GM12878 (cell line): ENCODE data around the gene DNAI4. TPM values are rescaled to one million over a fixed set of nuclear protein-coding genes. Genes with fewer than 3 reads are reported as not detected.

ENCODE experiments used
- ATAC-seq: fragments of 200-7000 bp; cut with Tn5 transposase; 3 replicates; pipeline ENCODE4 v1.9.1; 2020; ENCODE audit warnings: mild to moderate bottlenecking, moderate library complexity
- BruUV-seq: library from RNA; stranded (reverse); fragments of 400-500 nt; replicated peaks from 2 replicates; lab custom pipeline; 2021; lab: Mats Ljungman, UMichigan
- CTCF ChIA-PET: fragments of 300-600 bp; sonication (Branson Sonifier 250); formaldehyde crosslinking; extraction: SDS; loops from one replicate; lab custom pipeline; 2021; ENCODE audit warnings: inconsistent platforms; lab: Yijun Ruan, JAX
- POLR2A ChIA-PET: fragments of 350-600 bp; formaldehyde crosslinking; extraction: SDS; loops from one replicate; lab custom pipeline; 2021; ENCODE audit warnings: inconsistent platforms; lab: Charles Lee
- RAD21 ChIA-PET: fragments of 300-600 bp; sonication (Branson Sonifier 250); formaldehyde crosslinking; loops from one replicate; lab custom pipeline; 2023; ENCODE audit warnings: antibody characterized with exemption; ENCODE audit not compliant: unreplicated experiment; lab: Charles Lee
- SMC1A ChIA-PET: fragments of 300-600 bp; sonication (Branson Sonifier 250); formaldehyde crosslinking; loops from one replicate; lab custom pipeline; 2023; ENCODE audit not compliant: unreplicated experiment, uncharacterized antibody; lab: Charles Lee
- DNase-seq: peaks from one replicate; pipeline ENCODE4 v3.0.0-alpha.2; 2011; ENCODE audit warnings: low read depth, low spot score
- FAIRE-seq: peaks from 3 replicates; lab custom pipeline; 2011; peaks lifted over from hg19 to GRCh38; lab: Jason Lieb, UNC
- H2AFZ ChIP-seq: 2 replicates; pipeline ENCODE4 v1.6.0; 2011; ENCODE audit warnings: low read depth, low read length, control low read depth; ENCODE audit not compliant: control insufficient read depth
- H3K27ac ChIP-seq: 2 replicates; pipeline ENCODE4 v1.5.1; 2011; ENCODE audit warnings: control low read depth; ENCODE audit not compliant: control insufficient read depth, insufficient read depth
- H3K27me3 ChIP-seq, 2 experiments: replicated peaks in 1 of 2; 2 replicates each; pipeline versions ENCODE4 v1.6.0 to v1.6.1; 2011; ENCODE audit warnings: low read length in 1 of 2; ENCODE audit not compliant: control insufficient read depth in 2 of 2, insufficient read depth in 2 of 2
- H3K36me3 ChIP-seq, 2 experiments: 2 replicates each; pipeline ENCODE4 v1.5.1; 2011; ENCODE audit warnings: low read length in 1 of 2; ENCODE audit not compliant: control insufficient read depth in 2 of 2, insufficient read depth in 2 of 2
- H3K4me1 ChIP-seq: 2 replicates; pipeline ENCODE4 v1.6.1; 2011; ENCODE audit warnings: mild to moderate bottlenecking, low read length, moderate library complexity, mixed read lengths; ENCODE audit not compliant: control insufficient read depth, insufficient read depth
- H3K4me2 ChIP-seq: 2 replicates; pipeline ENCODE4 v1.6.0; 2011; ENCODE audit warnings: control low read depth; ENCODE audit not compliant: control insufficient read depth, insufficient read depth
- H3K4me3 ChIP-seq: fragments of 200-600 bp; sonication (generic); 2 replicates; pipeline ENCODE4 v1.5.1; 2016
- H3K79me2 ChIP-seq: 2 replicates; pipeline ENCODE4 v1.6.0; 2011; ENCODE audit warnings: low read length; ENCODE audit not compliant: control insufficient read depth, insufficient read depth
- H3K9ac ChIP-seq: 2 replicates; pipeline ENCODE4 v1.8.0; 2011; ENCODE audit warnings: low read length, control low read depth, mixed read lengths; ENCODE audit not compliant: control insufficient read depth, insufficient read depth
- H3K9me3 ChIP-seq: replicated peaks from 3 replicates; pipeline ENCODE4 v1.5.1; 2011; ENCODE audit warnings: mild to moderate bottlenecking, low read length; ENCODE audit not compliant: control insufficient read depth, insufficient read depth
- H4K20me1 ChIP-seq: 2 replicates; pipeline ENCODE4 v1.6.0; 2011; ENCODE audit not compliant: control insufficient read depth, insufficient read depth
- ELK1 ChIP-seq: IDR thresholded peaks from 2 replicates; pipeline ENCODE4 v1.6.1; 2012; ENCODE audit warnings: low read depth, low read length, improper control_type of control experiment
- GABPA ChIP-seq: IDR thresholded peaks from 2 replicates; pipeline ENCODE4 v1.6.1; 2014; ENCODE audit warnings: antibody characterized with exemption, low read depth, mild to moderate bottlenecking, inconsistent platforms
- HDAC6 ChIP-seq: fragments of 200-600 bp; sonication (generic); IDR thresholded peaks from one replicate; pipeline ENCODE4 v1.8.0; 2017; ENCODE audit warnings: antibody characterized with exemption; ENCODE audit not compliant: unreplicated experiment
- PML ChIP-seq: IDR thresholded peaks from 2 replicates; pipeline ENCODE4 v1.6.1; 2012; ENCODE audit warnings: low read length, inconsistent platforms
- RFX5 ChIP-seq: IDR thresholded peaks from 2 replicates; pipeline ENCODE4 v1.6.1; 2011; ENCODE audit warnings: low read depth, low read length, improper control_type of control experiment
- SP1 ChIP-seq: IDR thresholded peaks from one replicate; pipeline ENCODE4 v1.6.1; 2011; ENCODE audit warnings: low read depth, low read length
- SREBF1 ChIP-seq: IDR thresholded peaks from 2 replicates; pipeline ENCODE4 v1.6.1; 2012; ENCODE audit warnings: mild to moderate bottlenecking, low read length
- TCF7 ChIP-seq: IDR thresholded peaks from 2 replicates; pipeline ENCODE4 v1.6.1; 2014; ENCODE audit warnings: antibody characterized with exemption, borderline replicate concordance
- WGBS: methylation state at CpG from one replicate; pipeline ENCODE4 v1.1.6; 2016; ENCODE audit warnings: low lambda C conversion rate; ENCODE audit not compliant: insufficient replicate concordance, insufficient coverage; ENCODE audit errors: missing lambda C conversion rate; 5-methylcytosine and 5-hydroxymethylcytosine counted together
- in situ Hi-C: fragments of 300-500 bp; cut with MboI; formaldehyde crosslinking; loops from 9 replicates; pipeline ENCODE4 v1.14.3; 2018; ENCODE audit warnings: mixed read lengths
- intact Hi-C: fragments of 100-400 bp; cut with micrococcal nuclease; formaldehyde crosslinking; loops from one replicate; pipeline ENCODE4 v1.14.2; 2022; ENCODE audit not compliant: unreplicated experiment
- polyA plus RNA-seq, 11 experiments: library from polyadenylated mRNA; depleted of rRNA in 4 of 11; unstranded in 6 of 11; stranded (reverse) in 5 of 11; fragments of >200 nt; fragmentation: Nextera tagmentation in 4 of 11; fragmentation: Illumina TruSeq in 1 of 11; extraction: Ambion mirVana in 4 of 11; extraction: Trizol in 1 of 11; gene quantifications; 1 replicate in 1 of 11; 2 replicates in 10 of 11; pipeline versions ENCODE4 v1.2.1 to v1.2.3, GENCODE V29; 2011 to 2016; ENCODE audit warnings: inconsistent platforms in 2 of 11, missing spikeins in 2 of 11, low read depth in 1 of 11
- total RNA-seq, 4 experiments: library from RNA; depleted of rRNA in 3 of 4; stranded (reverse); fragments of >200 nt in 3 of 4; fragmentation: Illumina TruSeq in 1 of 4; extraction: Trizol in 1 of 4; gene quantifications; 2 replicates each; pipeline versions ENCODE4 v1.2.1 to v1.2.3, GENCODE V29; 2013 to 2021

Gene DNAI4
- total and polyA plus RNA-seq, 10 of the 15 experiments (the other 5 are each of a cell fraction or from before 2014, with no cell fraction given) = 0.13 to 2.3 (median 0.27) TPM; not detected in 1

GRCh38 chr1:66929691-66929998, 5.0 kb upstream of the DNAI4 start:
- WGBS = 8% methylated on average over 9 of the region's 9 CpGs
- H3K9ac ChIP-seq = no peak overlapping the region; the same call in 1 of the 2 replicates
- ATAC-seq (no peak), DNase-seq (no peak), FAIRE-seq (no peak)
- in situ Hi-C loops = loop anchor here (25.0 kb wide), 2 partner anchors 542 to 667 kb away; no protein-coding TSS in a partner anchor
- H3K36me3 ChIP-seq = no peaks in the 10 kb centered on the region; a peak in 1 of 4 replicates
- RAD21 ChIA-PET = interaction anchor here (0.9 kb wide), 1 partner anchor 282 kb away, joined by 4 read pairs; no protein-coding TSS in a partner anchor
- SMC1A ChIA-PET = interaction anchor here (0.9 kb wide), 2 partner anchors 11 to 54 kb away, joined by 3 read pairs; no protein-coding TSS in a partner anchor
- BruUV-seq = no TSS peak
- peaks cover 91% of the 10 kb centered on the region for H3K79me2 ChIP-seq
- H4K20me1 ChIP-seq = no peaks in the 10 kb centered on the region
- H3K9me3 ChIP-seq = no peaks in the 10 kb centered on the region
- H2AFZ ChIP-seq = peak overlapping the region; percentile 9
- POLR2A ChIA-PET = interaction anchor here (1.5 kb wide), 1 partner anchor 56 kb away, joined by 3 read pairs; no protein-coding TSS in a partner anchor
- TF ChIP-seq HDAC6 = no peak
- TF ChIP-seq PML = peak; percentile 52; the same call in 1 of the 2 replicates
- TF ChIP-seq SP1 = no peak
- no peak for TF ChIP-seq GABPA
- no peak for TF ChIP-seq RFX5
- 0 out of 2 replicates have a peak, but pooled peaks have one; percentile 5 for TF ChIP-seq ELK1
- TF ChIP-seq TCF7 = no peak
- TF ChIP-seq SREBF1 = no peak
- peak overlapping the region; percentile 49 for H3K4me2 ChIP-seq
- peak overlapping the region; percentile 11; the same call in 1 of the 2 replicates for H3K4me3 ChIP-seq
- H3K27ac ChIP-seq = peak overlapping the region; percentile 7; the same call in 1 of the 2 replicates
- H3K4me1 ChIP-seq = peaks cover 4% of the 10 kb centered on the region; the same call in 1 of the 2 replicates
- intact Hi-C loops = loop anchor here (5.0 kb wide), 2 partner anchors 123 to 162 kb away; partner anchors contain the start of gene SLC35D1
- CTCF ChIA-PET = no interaction called here
- H3K27me3 ChIP-seq = no peaks in the 10 kb centered on the region
